Measurements from ENCODE around the gene THOP1.

Gene THOP1

DNA sequence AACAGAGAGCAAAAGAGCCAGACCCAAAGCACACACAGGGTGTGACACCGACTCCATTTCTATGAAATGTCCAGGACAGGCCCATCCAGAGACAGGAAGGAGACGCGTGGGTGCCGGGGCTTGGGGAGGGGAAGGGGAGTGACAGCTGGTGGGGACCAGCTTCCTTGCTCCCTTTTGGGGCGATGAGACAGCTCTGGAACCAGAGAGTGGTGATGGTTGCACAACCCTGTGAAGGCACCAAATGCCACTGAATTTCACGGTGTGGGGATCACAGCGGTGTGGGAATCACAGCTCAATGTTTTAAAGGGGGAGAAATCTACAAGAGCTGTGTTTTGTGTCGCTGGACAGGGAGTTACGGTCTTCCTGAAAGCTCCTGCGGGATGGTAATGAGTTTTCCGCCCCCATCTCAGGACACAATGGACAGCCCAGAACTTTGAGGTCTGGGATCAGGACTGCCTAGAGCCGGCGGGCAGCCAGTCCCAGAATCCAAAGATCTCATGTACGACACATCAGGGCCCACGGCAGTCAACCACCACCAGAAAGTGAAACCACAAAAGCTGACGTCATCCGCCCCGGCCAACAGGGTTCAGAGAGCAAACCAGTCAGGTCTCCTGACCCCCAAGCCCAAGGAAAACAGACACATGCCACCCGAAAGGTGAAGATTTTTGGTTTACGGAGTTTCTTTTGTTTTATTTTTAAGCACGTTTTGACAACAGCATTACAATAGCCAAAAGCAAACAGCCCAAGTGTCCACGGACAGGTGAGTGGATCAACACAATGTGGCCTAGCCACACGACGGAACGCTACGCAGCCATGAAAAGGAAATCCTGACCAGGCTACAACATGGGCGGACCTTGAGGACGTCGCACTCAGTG, 9.5 kb upstream of the THOP1 start:
- TF ChIP-seq, protein P1, sequence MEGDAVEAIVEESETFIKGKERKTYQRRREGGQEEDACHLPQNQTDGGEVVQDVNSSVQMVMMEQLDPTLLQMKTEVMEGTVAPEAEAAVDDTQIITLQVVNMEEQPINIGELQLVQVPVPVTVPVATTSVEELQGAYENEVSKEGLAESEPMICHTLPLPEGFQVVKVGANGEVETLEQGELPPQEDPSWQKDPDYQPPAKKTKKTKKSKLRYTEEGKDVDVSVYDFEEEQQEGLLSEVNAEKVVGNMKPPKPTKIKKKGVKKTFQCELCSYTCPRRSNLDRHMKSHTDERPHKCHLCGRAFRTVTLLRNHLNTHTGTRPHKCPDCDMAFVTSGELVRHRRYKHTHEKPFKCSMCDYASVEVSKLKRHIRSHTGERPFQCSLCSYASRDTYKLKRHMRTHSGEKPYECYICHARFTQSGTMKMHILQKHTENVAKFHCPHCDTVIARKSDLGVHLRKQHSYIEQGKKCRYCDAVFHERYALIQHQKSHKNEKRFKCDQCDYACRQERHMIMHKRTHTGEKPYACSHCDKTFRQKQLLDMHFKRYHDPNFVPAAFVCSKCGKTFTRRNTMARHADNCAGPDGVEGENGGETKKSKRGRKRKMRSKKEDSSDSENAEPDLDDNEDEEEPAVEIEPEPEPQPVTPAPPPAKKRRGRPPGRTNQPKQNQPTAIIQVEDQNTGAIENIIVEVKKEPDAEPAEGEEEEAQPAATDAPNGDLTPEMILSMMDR (IDR thresholded peaks at IDR 0.05; ENCODE audit: low read depth, low read length): no peak
- Histone ChIP-seq H3K36me3 (peaks cover 59% of the 10 kb centered on the region), H3K27me3 (ENCODE audit: insufficient read depth, low read depth, severe bottlenecking) (no peaks in the 10 kb centered on the region), H3K9me3 (ENCODE audit: severe bottlenecking) (no peaks in the 10 kb centered on the region), H3K27ac (no peak overlapping the region), H3K4me3 (ENCODE audit: low read depth, low read length) (no peak overlapping the region)
- no peak for DNase-seq

DNA sequence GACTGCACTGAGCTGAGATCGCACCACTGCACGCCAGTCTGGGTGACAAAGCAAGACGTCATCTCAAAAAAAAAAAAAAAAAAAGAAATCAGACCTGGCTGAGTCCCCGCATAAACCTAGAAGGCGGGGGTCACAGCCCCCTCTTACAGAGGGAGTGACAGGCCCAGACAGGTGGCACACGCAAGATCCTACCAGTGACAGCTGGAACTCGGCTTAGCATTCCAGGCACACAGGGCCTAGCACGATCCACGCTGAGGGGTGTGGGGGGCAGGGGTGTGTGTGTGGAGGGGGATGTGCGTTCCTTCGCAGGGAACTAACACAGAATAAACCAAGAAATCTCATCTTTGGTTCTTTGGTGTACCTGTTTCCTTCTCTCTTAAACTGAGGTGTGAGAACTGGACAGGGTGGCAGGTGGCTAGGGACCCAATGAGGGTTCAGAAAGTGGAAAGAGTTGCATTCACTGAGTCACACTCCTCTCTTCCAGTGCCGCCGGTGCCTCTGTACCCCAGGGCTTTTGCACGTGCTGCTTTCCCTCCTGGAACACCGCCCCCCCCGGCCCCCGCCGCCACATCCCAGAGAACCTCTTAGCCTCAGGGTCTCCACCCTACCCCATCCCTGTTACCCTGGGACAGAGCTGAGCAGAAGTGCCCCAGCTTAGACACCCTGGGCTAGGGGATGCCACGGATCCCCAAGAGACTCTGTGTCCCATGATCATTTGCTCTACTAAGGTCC, 7.2 kb upstream of the THOP1 start:
- peak; percentile 86 for DNase-seq
- Histone ChIP-seq H3K4me3 (ENCODE audit: low read depth, low read length) (no peak overlapping the region), H3K36me3 (peaks cover 62% of the 10 kb centered on the region), H3K9me3 (ENCODE audit: severe bottlenecking) (no peaks in the 10 kb centered on the region), H3K27ac (peak overlapping the region; percentile 72), H3K27me3 (ENCODE audit: insufficient read depth, low read depth, severe bottlenecking) (no peaks in the 10 kb centered on the region)
- TF ChIP-seq, protein P1 (IDR thresholded peaks at IDR 0.05; ENCODE audit: low read depth, low read length): no peak

DNA sequence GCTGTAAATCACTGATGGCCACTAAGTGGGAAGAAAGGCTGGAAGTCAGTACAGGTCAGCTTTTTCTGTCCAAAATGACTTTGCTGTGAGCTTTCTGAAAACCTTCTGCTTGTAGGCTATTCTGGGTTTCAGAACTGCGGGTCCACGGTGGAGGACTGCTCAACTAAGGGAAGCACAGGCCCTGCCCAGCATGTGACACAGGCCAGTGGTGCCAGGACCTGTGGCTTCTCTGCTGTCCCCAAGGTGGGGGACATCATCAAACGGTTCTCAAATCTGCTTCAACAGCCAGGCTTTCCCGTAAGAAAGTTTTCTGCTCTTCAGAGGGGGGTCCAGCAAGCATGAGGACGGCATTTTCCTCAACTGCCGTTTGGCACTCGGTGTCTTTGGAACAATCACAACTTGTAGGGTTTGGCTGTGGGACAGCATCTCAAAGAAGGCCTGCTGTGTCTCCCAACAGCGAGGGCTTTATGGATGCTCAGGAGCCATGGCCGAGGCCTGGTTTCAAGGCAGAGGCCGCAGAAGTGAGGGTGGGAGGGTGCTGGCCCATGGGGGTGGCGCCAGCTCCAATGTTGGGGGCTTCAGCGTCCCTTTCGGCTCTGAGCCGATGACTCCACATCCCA, 6.1 kb upstream of the THOP1 start:
- no peaks in the 10 kb centered on the region for H3K27me3 ChIP-seq (ENCODE audit: insufficient read depth, low read depth, severe bottlenecking)
- no peak overlapping the region for H3K4me3 ChIP-seq (ENCODE audit: low read depth, low read length)
- TF ChIP-seq, protein P1 (IDR thresholded peaks at IDR 0.05; ENCODE audit: low read depth, low read length): no peak
- no peaks in the 10 kb centered on the region for H3K9me3 ChIP-seq (ENCODE audit: severe bottlenecking)
- H3K27ac ChIP-seq: peak overlapping the region; percentile 72
- peaks cover 62% of the 10 kb centered on the region for H3K36me3 ChIP-seq
- DNase-seq: no peak

DNA sequence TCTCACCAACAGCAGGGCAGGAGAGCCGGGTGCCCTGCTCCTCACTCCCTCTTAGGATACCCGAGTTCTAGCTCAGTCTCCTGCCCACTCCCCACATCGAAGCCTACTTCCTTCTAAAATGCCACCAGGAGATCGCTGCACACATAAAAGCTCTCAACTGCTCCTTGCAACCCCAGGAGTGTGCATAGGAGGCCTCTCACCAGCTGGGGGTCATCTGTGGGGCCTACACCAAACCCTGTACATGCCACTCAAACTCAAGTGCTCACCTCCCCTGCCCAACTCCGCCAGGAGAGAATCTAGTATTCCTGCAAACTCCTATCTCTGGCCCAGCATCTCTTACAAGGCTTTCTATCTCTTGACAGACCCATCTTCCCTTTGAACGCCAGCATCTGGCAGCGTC, 5.0 kb upstream of the THOP1 start:
- no peaks in the 10 kb centered on the region for H3K27me3 ChIP-seq (ENCODE audit: insufficient read depth, low read depth, severe bottlenecking)
- TF ChIP-seq, protein P1 (IDR thresholded peaks at IDR 0.05; ENCODE audit: low read depth, low read length): no peak
- H3K4me3 ChIP-seq (ENCODE audit: low read depth, low read length): no peak overlapping the region
- no peaks in the 10 kb centered on the region for H3K9me3 ChIP-seq (ENCODE audit: severe bottlenecking)
- peak overlapping the region; percentile 88 for H3K27ac ChIP-seq
- peaks cover 55% of the 10 kb centered on the region for H3K36me3 ChIP-seq
- no peak for DNase-seq

DNA sequence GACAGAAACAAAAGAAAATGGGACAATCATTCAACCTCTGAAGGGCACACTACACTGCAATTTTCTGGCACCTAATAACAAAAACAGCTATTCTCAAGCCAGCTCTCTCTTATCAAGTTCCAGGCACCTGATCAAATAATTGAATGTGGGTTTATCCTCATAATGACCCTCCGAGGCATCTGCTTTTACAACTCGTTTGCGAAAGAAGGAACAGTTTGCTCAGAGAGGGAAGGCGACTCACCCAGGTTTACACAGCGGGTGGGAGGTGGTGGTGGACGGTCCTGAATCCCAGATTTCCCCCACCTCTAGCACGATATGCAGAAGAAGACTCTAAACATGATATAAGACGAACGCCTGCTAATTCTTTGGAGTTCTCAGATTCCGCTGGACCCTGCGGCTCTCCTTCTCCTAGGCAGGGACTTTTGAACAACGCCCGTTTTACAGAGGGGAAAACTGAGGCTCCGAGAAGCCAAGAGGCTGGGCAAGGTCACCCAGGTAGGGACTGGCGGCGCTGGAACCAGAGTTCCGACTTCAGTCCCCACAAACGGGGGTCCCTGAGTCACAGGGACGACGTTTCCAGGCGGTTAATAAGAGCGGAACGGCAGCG, 2.9 kb upstream of the THOP1 start:
- TF ChIP-seq, protein P1 (IDR thresholded peaks at IDR 0.05; ENCODE audit: low read depth, low read length): no peak
- no peak for DNase-seq
- peak overlapping the region; percentile 88 for H3K27ac ChIP-seq
- H3K27me3 ChIP-seq (ENCODE audit: insufficient read depth, low read depth, severe bottlenecking): no peaks in the 10 kb centered on the region
- H3K4me3 ChIP-seq (ENCODE audit: low read depth, low read length): peak overlapping the region; percentile 84
- no peaks in the 10 kb centered on the region for H3K9me3 ChIP-seq (ENCODE audit: severe bottlenecking)
- H3K36me3 ChIP-seq: peaks cover 45% of the 10 kb centered on the region
